Glomerular endothelial cell (primary cell): ENCODE results near the gene IRF4. TPM values are rescaled to one million over a fixed set of nuclear protein-coding genes. Genes with fewer than 3 reads are reported as not detected.

Source experiments
- DNase-seq: peaks from one replicate; pipeline ENCODE4 v3.0.0-alpha.2; 2011; ENCODE audit warnings: low read depth, low spot score; ENCODE audit errors: extremely low read depth
- total RNA-seq: library from RNA; depleted of rRNA; stranded (reverse); fragments of >200 nt; gene quantifications from 2 replicates; pipeline ENCODE4 v1.2.3, GENCODE V29; 2015

IRF4 gene
- total RNA-seq, 1 donor from 2014 or later: not detected

DNA sequence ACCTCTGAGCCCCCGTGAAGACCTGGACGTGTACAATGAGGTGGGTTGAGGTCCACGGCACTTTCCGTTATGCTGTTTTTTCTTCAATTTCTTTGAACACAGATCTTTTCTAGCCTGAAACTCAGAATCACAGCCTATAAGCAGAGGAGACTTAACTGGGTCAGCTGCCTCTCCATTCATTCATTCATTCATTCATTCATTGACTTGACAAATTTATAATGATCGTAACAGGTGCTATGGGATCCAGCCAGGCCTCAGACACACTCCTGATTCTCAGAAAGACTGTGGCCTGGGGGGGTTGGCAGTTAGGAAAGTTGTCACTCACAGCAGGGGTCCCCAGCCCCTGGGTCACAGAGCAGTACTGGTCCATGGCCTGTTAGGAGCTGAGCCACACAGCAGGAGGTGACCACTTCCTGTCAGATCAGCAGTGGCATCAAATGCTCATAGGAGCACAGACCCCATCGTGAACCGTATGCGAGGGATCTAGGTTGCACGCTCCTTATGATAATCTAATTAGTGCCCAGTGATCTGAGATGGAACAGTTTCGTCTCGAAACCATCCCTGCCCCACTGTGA lies 38.6 kb upstream of the IRF4 start:
- no peak for DNase-seq

DNA sequence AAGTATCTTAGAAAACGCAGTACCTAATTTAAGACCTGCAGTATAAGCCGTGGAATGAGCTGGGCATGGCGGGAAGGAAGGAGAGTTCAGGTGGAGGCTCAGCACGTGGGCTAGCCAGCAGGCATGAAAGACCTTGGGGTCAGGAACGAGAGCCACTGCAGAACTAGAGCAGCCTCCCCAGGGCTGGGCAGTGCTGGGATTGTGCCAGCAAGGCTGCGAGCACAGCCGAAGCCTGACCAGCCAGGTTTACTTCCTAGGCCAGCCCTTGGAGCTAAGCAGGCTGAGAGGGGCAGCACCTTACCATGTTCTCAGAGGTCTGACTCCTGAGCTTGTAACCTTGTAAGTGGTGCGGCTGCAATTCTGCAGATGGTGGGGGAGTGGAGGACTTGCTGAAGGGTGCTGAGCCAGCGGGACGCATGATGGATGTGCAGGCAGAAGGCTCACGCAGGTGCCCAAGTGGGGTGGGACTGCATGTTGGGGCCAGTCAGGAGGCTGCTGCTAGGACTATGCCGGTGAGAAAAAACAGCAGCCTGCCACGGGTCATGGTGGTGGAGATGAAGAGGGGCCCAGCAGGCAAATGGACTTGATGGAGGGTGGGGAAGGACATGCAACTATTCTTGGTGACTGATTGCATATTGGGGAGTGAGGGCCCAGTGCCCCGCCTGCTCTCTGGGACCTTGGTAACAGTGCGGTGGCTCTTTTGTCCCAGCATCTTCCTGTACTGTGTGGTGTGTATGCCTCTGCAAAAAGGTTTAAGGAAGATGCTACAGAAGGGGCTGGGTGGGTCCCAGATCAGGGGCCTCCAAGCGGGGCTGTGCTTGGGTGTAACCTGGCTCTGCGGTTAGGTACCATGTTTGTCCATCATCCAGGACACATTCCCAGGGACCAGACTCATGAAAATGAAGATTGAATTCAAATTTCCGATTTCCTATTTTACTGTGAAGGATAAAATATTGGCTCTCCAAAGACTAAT lies 37.6 kb upstream of the IRF4 start:
- DNase-seq: no peak

- no peak for DNase-seq
Measured at GRCh38 chr6:354631-355280, 36.8 kb upstream of the IRF4 start.

DNA sequence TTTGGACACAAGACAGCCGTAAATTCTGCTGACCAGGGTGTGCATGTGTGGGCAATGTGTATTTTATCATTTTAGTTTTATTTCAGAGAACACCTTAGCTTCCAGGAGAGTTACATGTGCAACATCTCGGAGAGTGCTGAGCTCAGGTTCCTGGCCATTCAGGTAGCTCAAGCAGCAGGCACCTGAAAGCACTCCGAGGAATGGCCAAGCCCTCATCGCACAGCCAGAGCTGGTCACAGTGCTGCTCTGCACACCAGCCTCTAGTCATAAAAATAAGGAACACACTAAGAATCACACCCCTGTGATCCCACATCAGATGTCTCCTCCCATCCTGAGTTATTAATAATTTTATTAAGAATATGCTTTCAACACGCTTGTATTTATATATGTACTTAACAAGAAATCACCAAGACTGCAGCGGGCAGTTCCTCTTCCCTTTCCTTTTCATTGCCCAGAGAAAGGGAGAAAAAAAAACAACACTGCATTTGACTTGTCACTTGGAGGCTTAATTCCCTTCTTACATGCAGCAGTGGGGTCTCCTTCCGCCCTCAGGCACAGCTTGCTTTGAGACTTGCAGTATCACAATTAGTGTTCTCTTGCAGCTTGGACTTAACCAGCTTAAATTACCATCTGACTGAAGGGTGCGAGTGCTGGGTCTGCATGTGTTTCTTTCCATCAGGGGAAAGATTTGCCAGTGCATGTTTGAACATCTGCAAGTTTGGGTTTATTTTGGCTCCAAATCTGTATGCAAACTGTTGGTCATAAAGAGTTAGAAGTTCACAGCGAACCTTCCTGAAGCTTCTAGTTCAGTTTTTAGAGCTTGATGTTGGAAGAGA lies 36.0 kb upstream of the IRF4 start:
- no peak for DNase-seq

- no peak for DNase-seq
Measured at GRCh38 chr6:356828-357251, 34.7 kb upstream of the IRF4 start.

- no peak for DNase-seq
Measured at GRCh38 chr6:357261-357790, 34.2 kb upstream of the IRF4 start.

- no peak for DNase-seq
Measured at GRCh38 chr6:357791-358341, 33.7 kb upstream of the IRF4 start.

DNA sequence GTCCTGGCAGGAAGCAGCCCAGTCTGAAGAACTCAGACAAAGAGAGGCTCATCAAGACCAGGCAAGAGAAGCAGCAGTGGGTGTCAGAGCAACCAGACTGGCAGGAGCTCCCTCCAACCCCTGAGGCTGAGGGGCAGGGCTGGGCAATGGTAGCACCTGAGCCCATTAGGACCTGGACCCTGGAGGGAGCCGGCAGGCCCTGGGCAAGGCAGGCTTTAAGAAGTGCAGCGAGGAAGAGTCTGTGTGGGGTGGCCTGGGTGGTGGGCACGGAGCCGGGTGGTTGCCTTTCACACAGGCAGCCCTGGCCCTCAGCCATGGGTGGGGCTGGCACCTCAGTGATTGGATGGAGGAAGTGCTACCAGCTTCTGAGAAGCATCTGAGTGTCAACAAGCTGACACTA lies 33.1 kb upstream of the IRF4 start:
- no peak for DNase-seq

DNA sequence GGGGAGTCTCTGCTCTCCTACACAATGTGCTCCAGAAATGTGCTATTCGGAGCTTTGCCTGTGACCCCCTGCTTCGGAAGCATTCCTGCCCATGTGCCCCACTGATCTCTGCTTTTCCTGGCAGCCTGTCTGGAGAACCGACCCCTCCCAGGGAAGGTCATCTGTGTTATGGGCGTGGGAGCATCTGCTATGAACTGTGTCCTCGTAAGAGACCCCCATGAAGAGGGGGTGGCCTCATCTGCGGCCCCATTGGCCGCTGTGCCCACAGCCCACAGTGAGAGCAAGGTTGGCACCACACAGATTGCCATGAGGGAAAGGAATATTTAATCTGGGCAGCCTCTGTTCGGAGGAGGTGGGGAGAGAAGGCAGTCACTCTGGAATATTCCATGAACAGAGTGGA lies 32.7 kb upstream of the IRF4 start:
- DNase-seq: no peak

- no peak for DNase-seq
Measured at GRCh38 chr6:359261-360035, 32.1 kb upstream of the IRF4 start.

DNA sequence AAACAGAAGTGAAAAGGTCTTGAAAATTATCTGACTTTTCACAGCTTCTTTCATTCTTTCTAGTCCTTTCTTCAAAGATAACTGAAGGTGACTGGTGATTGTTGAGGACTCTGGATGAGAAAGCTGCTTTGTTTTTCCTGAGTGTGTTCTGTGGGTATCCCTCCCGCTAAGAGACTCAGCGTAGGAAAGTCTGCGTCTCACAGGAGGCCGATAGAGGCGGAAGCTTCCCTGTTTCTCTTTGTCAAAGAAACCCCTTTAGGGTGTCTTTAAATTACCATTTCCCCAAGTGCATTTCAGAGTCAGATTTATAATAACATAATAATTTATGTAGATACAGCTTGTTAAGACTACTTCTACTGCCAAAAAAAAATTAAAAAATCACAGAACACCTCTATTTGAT lies 31.2 kb upstream of the IRF4 start:
- DNase-seq: no peak

DNA sequence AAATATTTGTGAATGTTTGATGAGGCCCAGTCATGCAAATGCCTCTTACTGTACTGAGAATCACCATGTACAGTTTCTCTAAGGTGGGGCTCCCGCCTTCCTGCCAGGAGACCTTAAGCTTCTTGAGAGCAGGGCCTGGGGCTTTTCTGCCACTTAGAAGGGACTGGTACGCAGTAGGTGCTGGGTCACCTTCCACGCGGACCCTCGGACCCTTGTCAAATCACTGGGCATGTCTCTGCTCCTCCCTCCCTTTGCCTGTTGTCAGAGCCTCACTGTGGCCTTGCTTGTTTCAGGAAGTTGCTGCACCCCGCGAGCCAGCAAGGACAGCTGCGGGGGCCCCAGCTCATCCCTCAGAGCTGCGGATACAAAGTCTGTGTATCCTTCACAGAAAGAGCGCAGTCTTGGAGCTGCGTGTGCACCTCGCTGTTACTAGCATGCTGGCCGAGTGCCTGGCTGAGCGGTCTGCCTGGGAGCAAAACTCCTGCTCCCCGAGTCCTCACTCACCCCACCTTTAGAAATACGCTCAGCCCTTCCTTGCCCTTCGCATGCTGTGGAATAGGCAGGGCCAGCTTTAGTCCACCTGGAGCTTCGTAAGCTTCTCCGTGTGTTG lies 30.7 kb upstream of the IRF4 start:
- no peak for DNase-seq

GRCh38 chr6:361411-362132 lies 30.0 kb upstream of the IRF4 start:
- no peak for DNase-seq

GRCh38 chr6:362231-362923 lies 29.2 kb upstream of the IRF4 start:
- DNase-seq: no peak

- DNase-seq: no peak
Measured at GRCh38 chr6:362924-363249, 28.7 kb upstream of the IRF4 start.

GRCh38 chr6:363291-363690 lies 28.3 kb upstream of the IRF4 start:
- no peak for DNase-seq

DNA sequence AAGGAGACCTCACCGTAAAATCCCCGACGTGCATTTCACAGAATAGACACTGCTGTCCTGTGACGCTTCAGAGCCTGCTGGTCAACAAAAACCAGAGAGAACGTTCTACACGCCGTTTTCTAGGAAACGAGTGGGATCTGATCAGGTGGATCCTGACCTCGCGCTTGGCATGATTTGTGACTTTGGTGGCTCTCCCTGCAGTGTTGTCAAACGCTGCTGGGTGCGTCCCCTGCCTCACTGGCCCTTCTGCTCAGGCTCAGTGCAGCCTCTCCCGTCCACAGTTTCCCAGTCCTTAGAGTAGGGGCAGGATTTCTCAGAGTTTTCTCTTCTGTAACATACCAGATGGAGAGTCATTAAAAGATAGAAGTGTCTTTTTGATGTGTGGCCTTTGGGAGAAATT lies 27.6 kb upstream of the IRF4 start:
- no peak for DNase-seq
